Endothelial cell of umbilical vein (primary cell): ENCODE measurements around the gene ACTR3. TPM values are rescaled to one million over a fixed set of nuclear protein-coding genes. Genes with fewer than 3 reads are reported as not detected.

Experiments used
- BruUV-seq: library from RNA; stranded (reverse); fragments of 400-500 nt; replicated peaks from 2 replicates; lab custom pipeline; 2021; lab: Mats Ljungman, UMichigan
- CTCF ChIA-PET: fragments of 300-600, 350-600 bp; sonication (Branson Sonifier 250); formaldehyde crosslinking; loops from one replicate; lab custom pipeline; 2021; ENCODE audit warnings: antibody characterized with exemption, inconsistent platforms; lab: Charles Lee
- POLR2A ChIA-PET: fragments of 300-600, 350-600 bp; sonication (Branson Sonifier 250); formaldehyde crosslinking; loops from one replicate; lab custom pipeline; 2021; ENCODE audit warnings: antibody characterized with exemption, inconsistent platforms; lab: Charles Lee
- DNase-seq: peaks from one replicate; pipeline ENCODE4 v3.0.0-alpha.2; 2011; ENCODE audit warnings: low read depth, low spot score
- FAIRE-seq: peaks from 2 replicates; lab custom pipeline; 2011; peaks lifted over from hg19 to GRCh38; lab: Jason Lieb, UNC
- H2AFZ ChIP-seq: 2 replicates; pipeline ENCODE4 v1.6.0; 2012; ENCODE audit warnings: low read depth, low read length, control low read depth, inconsistent platforms
- H3K27ac ChIP-seq: 2 replicates; pipeline ENCODE4 v1.5.1; 2011; ENCODE audit warnings: low read depth, mild to moderate bottlenecking, control low read depth, low read length, moderate library complexity; ENCODE audit not compliant: insufficient read depth
- H3K27me3 ChIP-seq, 2 experiments: 2 replicates each; pipeline versions ENCODE4 v1.6.0 to v1.6.1; 2011; ENCODE audit warnings: low read length in 2 of 2, mixed read lengths in 1 of 2; ENCODE audit not compliant: control insufficient read depth in 2 of 2, insufficient read depth in 2 of 2
- H3K36me3 ChIP-seq, 2 experiments: 2 replicates in 1 of 2; 3 replicates in 1 of 2; pipeline ENCODE4 v1.5.1; 2011; ENCODE audit warnings: low read length in 2 of 2, mild to moderate bottlenecking in 1 of 2, moderate library complexity in 1 of 2; ENCODE audit not compliant: control insufficient read depth in 2 of 2, insufficient read depth in 2 of 2; ENCODE audit errors: extremely low read depth in 1 of 2
- H3K4me1 ChIP-seq: 3 replicates; pipeline ENCODE4 v1.5.1; 2011; ENCODE audit warnings: mild to moderate bottlenecking, low read length; ENCODE audit not compliant: control insufficient read depth, insufficient read depth; ENCODE audit errors: extremely low read depth
- H3K4me2 ChIP-seq: 2 replicates; pipeline ENCODE4 v1.6.1; 2011; ENCODE audit warnings: low read length, control low read depth, mixed read lengths; ENCODE audit not compliant: insufficient read depth
- H3K4me3 ChIP-seq, 3 experiments: fragments of 200-600 bp in 1 of 3; sonication (generic), shearing (Covaris generic) in 1 of 3; replicated peaks in 1 of 3; 2 replicates each; pipeline ENCODE4 v1.5.1; 2011 to 2016; ENCODE audit warnings: control low read depth in 3 of 3, low read length in 3 of 3, mild to moderate bottlenecking in 2 of 3, inconsistent platforms in 1 of 3, low read depth in 1 of 3, moderate library complexity in 1 of 3; ENCODE audit not compliant: insufficient read depth in 1 of 3
- H3K79me2 ChIP-seq: 2 replicates; pipeline ENCODE4 v1.6.0; 2012; ENCODE audit warnings: low read length, inconsistent platforms; ENCODE audit not compliant: control insufficient read depth, insufficient read depth
- H3K9ac ChIP-seq: replicated peaks from 2 replicates; pipeline ENCODE3; 2011; ENCODE audit warnings: low read length, control low read depth; ENCODE audit not compliant: insufficient read depth; ENCODE audit errors: extremely low read depth
- H3K9me1 ChIP-seq: replicated peaks from 3 replicates; pipeline ENCODE4 v1.6.0; 2011; ENCODE audit warnings: mild to moderate bottlenecking, low read length; ENCODE audit not compliant: control insufficient read depth, insufficient read depth; ENCODE audit errors: extremely low read depth
- H3K9me3 ChIP-seq: replicated peaks from 2 replicates; pipeline ENCODE4 v1.5.1; 2012; ENCODE audit warnings: low read length, inconsistent platforms; ENCODE audit not compliant: control insufficient read depth, insufficient read depth
- H4K20me1 ChIP-seq: replicated peaks from 2 replicates; pipeline ENCODE3; 2011; ENCODE audit warnings: mild to moderate bottlenecking, low read length; ENCODE audit not compliant: control insufficient read depth, insufficient read depth; ENCODE audit errors: extremely low read depth
- CTCF ChIP-seq, 2 donors: IDR thresholded peaks; 1 replicate in 1 of 2; 2 replicates in 1 of 2; pipeline ENCODE4 v1.5.1; 2011; ENCODE audit warnings: low read length in 2 of 2, mild to moderate bottlenecking in 2 of 2, moderate library complexity in 2 of 2, control low read depth in 1 of 2, inconsistent platforms in 1 of 2, low read depth in 1 of 2; ENCODE audit not compliant: insufficient read depth in 1 of 2; ENCODE audit errors: extremely low read depth in 1 of 2
- EZH2 ChIP-seq: IDR thresholded peaks from 2 replicates; pipeline ENCODE4 v1.6.1; 2012; ENCODE audit warnings: borderline replicate concordance, low read depth, mild to moderate bottlenecking, moderate library complexity, low read length, inconsistent platforms; ENCODE audit not compliant: severe bottlenecking
- FOS ChIP-seq: IDR thresholded peaks from 2 replicates; pipeline ENCODE4 v1.6.1; 2011; ENCODE audit warnings: mild to moderate bottlenecking, low read length, moderate library complexity, borderline replicate concordance; ENCODE audit not compliant: insufficient read depth
- GATA2 ChIP-seq: IDR thresholded peaks from 2 replicates; pipeline ENCODE4 v1.7.0; 2011; ENCODE audit warnings: low read depth, mild to moderate bottlenecking, moderate library complexity, mixed read lengths, low read length; ENCODE audit not compliant: insufficient read length, insufficient read depth
- JUN ChIP-seq: IDR thresholded peaks from 2 replicates; pipeline ENCODE4 v1.6.1; 2011; ENCODE audit warnings: borderline replicate concordance, low read depth; ENCODE audit not compliant: insufficient read length, insufficient read depth
- MYC ChIP-seq: IDR thresholded peaks from one replicate; pipeline ENCODE4 v1.6.1; 2011; ENCODE audit warnings: mild to moderate bottlenecking, low read depth, low read length
- POLR2A ChIP-seq: IDR thresholded peaks from 2 replicates; pipeline ENCODE4 v1.6.1; 2012; ENCODE audit warnings: low read depth, mild to moderate bottlenecking, control low read depth, low read length
- POLR2AphosphoS5 ChIP-seq: IDR thresholded peaks from 2 replicates; pipeline ENCODE4 v1.6.1; 2012; ENCODE audit warnings: low read depth, mild to moderate bottlenecking, control low read depth, low read length, moderate library complexity; ENCODE audit not compliant: insufficient read depth
- dilution Hi-C: fragments of 300-500 bp; cut with MboI; formaldehyde crosslinking; loops from one replicate; pipeline ENCODE4 v1.15.0; 2019; ENCODE audit warnings: low sequenced_read_pairs; ENCODE audit not compliant: extremely low pct_ligation_motif_present
- intact Hi-C: fragments of 100-400 bp; cut with micrococcal nuclease; formaldehyde crosslinking; loops from one replicate; pipeline ENCODE4 v1.10.0; 2022
- polyA plus RNA-seq, 4 experiments: library from polyadenylated mRNA; depleted of rRNA in 3 of 4; stranded (reverse) in 3 of 4; unstranded in 1 of 4; fragments of >200 nt; gene quantifications; 2 replicates each; pipeline versions ENCODE4 v1.2.1 to v1.2.3, GENCODE V29; 2011 to 2012; ENCODE audit warnings: missing spikeins in 1 of 4
- total RNA-seq: library from RNA; stranded (reverse); gene quantifications from 2 replicates; pipeline ENCODE4 v1.2.3, GENCODE V29; 2021
- TF ChIP-seq, protein P1 (sequence below): IDR thresholded peaks from 2 replicates; pipeline ENCODE4 v1.6.1; 2011; ENCODE audit not compliant: insufficient read depth, insufficient read length

The ACTR3 gene
- total and polyA plus RNA-seq, 2 donors (not counting 3 experiments of a cell fraction or from before 2014, with no cell fraction given) = 120 to 401 TPM

GRCh38 chr2:113848758-113849415, 41.0 kb upstream of the ACTR3 start:
- Histone ChIP-seq H2AFZ (no peak overlapping the region), H3K36me3 (no peaks in the 10 kb centered on the region), H3K4me3 (no peak overlapping the region), H3K27me3 (peaks cover 3 to 5% of the 10 kb centered on the region in 2 experiments), H3K9ac (no peak overlapping the region), H3K9me3 (no peaks in the 10 kb centered on the region), H3K4me1 (no peaks in the 10 kb centered on the region), H3K9me1 (no peaks in the 10 kb centered on the region), H3K4me2 (no peak overlapping the region), H4K20me1 (no peaks in the 10 kb centered on the region), H3K79me2 (no peaks in the 10 kb centered on the region), H3K27ac (no peak overlapping the region)
- no peak for DNase-seq
- CTCF ChIA-PET = no interaction called here
- dilution Hi-C loops (no loop called here), intact Hi-C loops (no loop called here)
- FAIRE-seq = no peak
- BruUV-seq = no TSS peak
- TF ChIP-seq POLR2A (no peak), MYC (no peak), POLR2AphosphoS5 (no peak), JUN (no peak), FOS (no peak), CTCF (IDR thresholded peaks at IDR 0.05; ENCODE audit: extremely low read depth in 1 of 2, insufficient read depth in 1 of 2, low read depth in 1 of 2, low read length in 2 of 2) (no peak), EZH2 (no peak), GATA2 (no peak)
- TF ChIP-seq, protein P1, sequence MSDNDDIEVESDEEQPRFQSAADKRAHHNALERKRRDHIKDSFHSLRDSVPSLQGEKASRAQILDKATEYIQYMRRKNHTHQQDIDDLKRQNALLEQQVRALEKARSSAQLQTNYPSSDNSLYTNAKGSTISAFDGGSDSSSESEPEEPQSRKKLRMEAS = no peak
- POLR2A ChIA-PET = no interaction called here
